CD4-positive, alpha-beta memory T cell (primary cell): ENCODE measurements around the gene CAPSL. TPM values are rescaled to one million over a fixed set of nuclear protein-coding genes. Genes with fewer than 3 reads are reported as not detected.
A peak's percentile ranks its signal among the peaks of the same experiment; 100 is the strongest.

Source experiments
- CTCF ChIA-PET: fragments of 350-600 bp; sonication (Branson Sonifier 250); formaldehyde crosslinking; loops from one replicate; lab custom pipeline; 2021; ENCODE audit warnings: inconsistent platforms; ENCODE audit not compliant: partially characterized antibody; lab: Charles Lee
- POLR2A ChIA-PET: fragments of 350-600 bp; sonication (Branson Sonifier 250); formaldehyde crosslinking; loops from one replicate; lab custom pipeline; 2021; ENCODE audit not compliant: partially characterized antibody; lab: Charles Lee
- DNase-seq, 5 donors: peaks; one replicate each; pipeline versions ENCODE4 v3.0.0 to v3.0.0-alpha.2; 2020 to 2022; ENCODE audit warnings: mixed read lengths in 1 of 5
- H3K27ac ChIP-seq: one replicate; pipeline ENCODE4 v1.7.0; 2013; ENCODE audit warnings: low read depth, low read length
- H3K27me3 ChIP-seq: 2 replicates; pipeline ENCODE4 v1.7.0; 2013; ENCODE audit warnings: mild to moderate bottlenecking, low read length, moderate library complexity; ENCODE audit not compliant: insufficient read depth
- H3K36me3 ChIP-seq: 2 replicates; pipeline ENCODE4 v1.7.0; 2013; ENCODE audit warnings: mild to moderate bottlenecking, low read length, moderate library complexity; ENCODE audit not compliant: insufficient read depth
- H3K4me1 ChIP-seq: 2 replicates; pipeline ENCODE4 v1.7.0; 2013; ENCODE audit warnings: mild to moderate bottlenecking, low read length, moderate library complexity; ENCODE audit not compliant: insufficient read depth
- H3K4me3 ChIP-seq, 2 donors: one replicate each; pipeline ENCODE4 v1.7.0; 2013; ENCODE audit warnings: low read length in 2 of 2, mild to moderate bottlenecking in 1 of 2
- H3K9me3 ChIP-seq, 2 donors: one replicate each; pipeline ENCODE4 v1.7.0; 2013; ENCODE audit warnings: low read length in 2 of 2, control low read depth in 1 of 2; ENCODE audit not compliant: control insufficient read depth in 1 of 2
- H3K27ac Mint-ChIP-seq, 7 donors: one replicate each; pipeline ENCODE4 v1.8.0; 2020 to 2021; ENCODE audit warnings: mixed read lengths in 7 of 7, mild to moderate bottlenecking in 6 of 7, inconsistent platforms in 3 of 7, moderate library complexity in 3 of 7
- H3K27me3 Mint-ChIP-seq, 2 donors: one replicate each; pipeline ENCODE4 v1.8.0; 2020 to 2021; ENCODE audit warnings: mixed read lengths in 2 of 2
- H3K36me3 Mint-ChIP-seq, 2 donors: one replicate each; pipeline ENCODE4 v1.8.0; 2020 to 2021; ENCODE audit warnings: mixed read lengths in 2 of 2, inconsistent platforms in 1 of 2, mild to moderate bottlenecking in 1 of 2
- H3K4me1 Mint-ChIP-seq, 4 donors: one replicate each; pipeline ENCODE4 v1.8.0; 2020 to 2021; ENCODE audit warnings: mixed read lengths in 4 of 4, mild to moderate bottlenecking in 1 of 4
- H3K4me3 Mint-ChIP-seq, 8 donors: one replicate each; pipeline ENCODE4 v1.8.0; 2020 to 2021; ENCODE audit warnings: mixed read lengths in 8 of 8, mild to moderate bottlenecking in 7 of 8, moderate library complexity in 6 of 8, inconsistent platforms in 3 of 8
- H3K9me3 Mint-ChIP-seq, 8 donors: one replicate each; pipeline ENCODE4 v1.8.0; 2020 to 2021; ENCODE audit warnings: mixed read lengths in 8 of 8, mild to moderate bottlenecking in 5 of 8, inconsistent platforms in 3 of 8, moderate library complexity in 1 of 8
- intact Hi-C: fragments of 100-400 bp; cut with micrococcal nuclease; formaldehyde crosslinking; loops from one replicate; pipeline ENCODE4 v1.15.1; 2023
- polyA plus RNA-seq, 2 donors: library from polyadenylated mRNA; unstranded; fragments of 300-500 nt; fragmentation: Illumina TruSeq; gene quantifications; one replicate each; pipeline ENCODE4 v1.2.3, GENCODE V29; 2021
- total RNA-seq, 2 experiments: library from RNA; stranded (reverse); gene quantifications; one replicate each; pipeline ENCODE4 v1.2.3, GENCODE V29; 2021

Gene CAPSL
- total and polyA plus RNA-seq, 4 experiments from 2014 or later: not detected

DNA sequence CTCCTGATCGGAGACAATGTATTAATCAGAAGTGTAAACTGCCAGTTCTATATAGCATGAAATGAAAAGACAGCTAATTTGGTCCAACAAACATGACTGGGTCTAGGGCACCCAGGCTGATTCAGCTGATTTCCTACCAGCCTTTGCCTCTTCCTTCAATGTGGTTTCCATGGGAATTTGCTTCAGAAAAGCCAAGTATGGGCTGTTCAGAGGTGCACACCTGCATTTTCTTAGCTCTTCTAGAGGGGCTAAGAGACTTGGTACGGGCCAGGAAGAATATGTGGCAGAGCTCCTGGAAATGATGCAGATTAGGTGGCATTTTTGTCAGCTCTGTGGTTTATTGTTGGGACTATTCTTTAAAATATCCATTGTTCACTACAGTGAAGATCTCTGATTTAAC, 59.3 kb downstream of the CAPSL start:
- CTCF ChIA-PET: interaction anchor here (0.9 to 5.1 kb wide), 5 partner anchors 16 to 101 kb away, joined by 3 to 39 read pairs (median 3); no protein-coding TSS in a partner anchor
- H3K27ac ChIP-seq: no peak overlapping the region
- Mint-ChIP-seq H3K4me3 (peak overlapping the region in 3 of 8 donors; percentile 3 to 44 (median 30)), H3K9me3 (peaks cover 0 to 68% (median 30%) of the 10 kb centered on the region in 8 donors), H3K27ac (peak overlapping the region in 6 of 7 donors; percentile 2 to 63 (median 42)), H3K27me3 (no peaks in the 10 kb centered on the region), H3K4me1 (peaks cover 63 to 88% (median 77%) of the 10 kb centered on the region in 4 donors), H3K36me3 (peaks cover 50 to 56% of the 10 kb centered on the region in 2 donors)
- peaks cover 36% of the 10 kb centered on the region for H3K36me3 ChIP-seq
- H3K9me3 ChIP-seq: no peaks in the 10 kb centered on the region
- peaks cover 72% of the 10 kb centered on the region for H3K4me1 ChIP-seq
- no peak overlapping the region for H3K4me3 ChIP-seq
- H3K27me3 ChIP-seq: no peaks in the 10 kb centered on the region
- peak in 1 of 5 donors; percentile 12 for DNase-seq
- intact Hi-C loops: no loop called here
- POLR2A ChIA-PET: interaction anchor here (0.7 to 7.6 kb wide), 22 partner anchors 6 to 228 kb away, joined by 3 to 437 read pairs (median 34); partner anchors contain the start of gene IL7R

GRCh38 chr5:35878079-35878478, 60.3 kb downstream of the CAPSL start:
- Histone ChIP-seq H3K36me3 (peaks cover 46% of the 10 kb centered on the region), H3K27ac (no peak overlapping the region), H3K4me3 (no peak overlapping the region), H3K9me3 (no peaks in the 10 kb centered on the region), H3K27me3 (no peaks in the 10 kb centered on the region), H3K4me1 (peaks cover 67% of the 10 kb centered on the region)
- no peak for DNase-seq
- peak overlapping the region in 6 of 7 donors; percentile 53 to 89 (median 75) for H3K27ac Mint-ChIP-seq
- intact Hi-C loops: no loop called here
- POLR2A ChIA-PET: interaction anchor here (1.0 to 7.6 kb wide), 14 partner anchors 5 to 227 kb away, joined by 4 to 437 read pairs (median 69); partner anchors contain the start of gene IL7R
- peaks cover 56 to 66% of the 10 kb centered on the region in 2 donors for H3K36me3 Mint-ChIP-seq
- no peaks in the 10 kb centered on the region for H3K27me3 Mint-ChIP-seq
- peak overlapping the region in 6 of 8 donors; percentile 10 to 50 (median 27) for H3K4me3 Mint-ChIP-seq
- H3K9me3 Mint-ChIP-seq: peaks cover 0 to 73% (median 32%) of the 10 kb centered on the region in 8 donors
- peaks cover 62 to 88% (median 76%) of the 10 kb centered on the region in 4 donors for H3K4me1 Mint-ChIP-seq
- CTCF ChIA-PET: interaction anchor here (0.9 to 5.1 kb wide), 2 partner anchors 99 to 227 kb away, joined by 3 to 39 read pairs; no protein-coding TSS in a partner anchor

DNA sequence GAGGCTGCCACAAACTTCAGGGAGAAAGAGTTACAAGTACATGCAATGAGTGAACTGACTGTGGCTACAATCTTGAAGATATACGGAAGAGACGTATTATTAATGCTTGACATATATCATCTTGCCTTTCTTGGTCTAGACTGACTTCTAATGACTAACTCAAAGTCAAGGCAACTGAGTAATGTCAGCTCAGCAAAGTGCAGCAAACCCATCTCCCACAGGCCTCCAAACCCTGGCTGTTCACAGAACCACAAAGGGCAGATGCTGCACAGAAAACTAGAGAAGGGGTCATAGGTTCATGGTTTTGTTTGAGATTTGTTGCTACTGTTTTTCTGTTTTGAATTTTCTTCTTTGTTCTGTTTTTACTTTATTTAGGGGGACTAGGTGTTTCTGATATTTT, 60.8 kb downstream of the CAPSL start:
- no peak for DNase-seq
- ChIA-PET POLR2A (interaction anchor here (1.0 to 6.7 kb wide), 4 partner anchors 18 to 98 kb away, joined by 4 to 170 read pairs (median 18); no protein-coding TSS in a partner anchor), CTCF (interaction anchor here (0.9 kb wide), 1 partner anchor 227 kb away, joined by 3 read pairs; no protein-coding TSS in a partner anchor)
- H3K27me3 Mint-ChIP-seq: no peaks in the 10 kb centered on the region
- Histone ChIP-seq H3K27ac (no peak overlapping the region), H3K9me3 (no peaks in the 10 kb centered on the region), H3K36me3 (peaks cover 48% of the 10 kb centered on the region), H3K27me3 (no peaks in the 10 kb centered on the region), H3K4me3 (no peak overlapping the region), H3K4me1 (peaks cover 63% of the 10 kb centered on the region)
- H3K4me1 Mint-ChIP-seq: peaks cover 61 to 87% (median 75%) of the 10 kb centered on the region in 4 donors
- peaks cover 60 to 70% of the 10 kb centered on the region in 2 donors for H3K36me3 Mint-ChIP-seq
- intact Hi-C loops: no loop called here
- peak overlapping the region in 6 of 8 donors; percentile 10 to 58 (median 34) for H3K4me3 Mint-ChIP-seq
- peaks cover 0 to 72% (median 32%) of the 10 kb centered on the region in 8 donors for H3K9me3 Mint-ChIP-seq
- H3K27ac Mint-ChIP-seq: peak overlapping the region; percentile 53 to 89 (median 73)

DNA sequence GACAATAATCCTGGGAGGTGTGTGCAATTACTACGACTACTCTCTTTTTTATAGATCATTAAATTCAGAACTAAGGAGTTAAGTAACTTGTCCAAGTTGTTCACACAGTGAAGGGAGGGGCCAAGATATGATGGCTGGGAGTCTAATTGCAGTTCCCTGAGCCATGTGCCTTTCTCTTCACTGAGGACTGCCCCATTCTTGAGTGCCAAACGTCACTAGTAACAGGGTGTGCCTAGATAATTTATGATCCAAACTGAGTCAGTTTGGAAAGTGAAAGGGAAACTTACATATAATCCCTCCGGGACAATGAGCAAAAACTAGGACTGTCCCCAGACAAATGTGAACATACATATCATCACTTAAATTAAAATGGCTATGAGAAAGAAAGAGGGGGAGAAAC, 61.5 kb downstream of the CAPSL start:
- peaks cover 57% of the 10 kb centered on the region for H3K4me1 ChIP-seq
- peak overlapping the region in 4 of 8 donors; percentile 3 to 58 (median 31) for H3K4me3 Mint-ChIP-seq
- no peaks in the 10 kb centered on the region for H3K27me3 ChIP-seq
- H3K36me3 ChIP-seq: peaks cover 53% of the 10 kb centered on the region
- H3K27me3 Mint-ChIP-seq: no peaks in the 10 kb centered on the region
- ChIA-PET POLR2A (interaction anchor here (1.2 to 19.0 kb wide), 11 partner anchors 5 to 226 kb away, joined by 3 to 689 read pairs (median 8); partner anchors contain the start of gene IL7R), CTCF (interaction anchor here (1.3 kb wide), 1 partner anchor 100 kb away, joined by 3 read pairs; no protein-coding TSS in a partner anchor)
- peak overlapping the region; percentile 16 for H3K27ac ChIP-seq
- peaks cover 0 to 72% (median 32%) of the 10 kb centered on the region in 8 donors for H3K9me3 Mint-ChIP-seq
- peaks cover 61 to 81% (median 71%) of the 10 kb centered on the region in 4 donors for H3K4me1 Mint-ChIP-seq
- no peak for DNase-seq
- H3K36me3 Mint-ChIP-seq: peaks cover 68 to 74% of the 10 kb centered on the region in 2 donors
- no peak overlapping the region for H3K4me3 ChIP-seq
- H3K27ac Mint-ChIP-seq: peak overlapping the region; percentile 53 to 89 (median 73)
- no peaks in the 10 kb centered on the region for H3K9me3 ChIP-seq
- intact Hi-C loops: no loop called here

DNA sequence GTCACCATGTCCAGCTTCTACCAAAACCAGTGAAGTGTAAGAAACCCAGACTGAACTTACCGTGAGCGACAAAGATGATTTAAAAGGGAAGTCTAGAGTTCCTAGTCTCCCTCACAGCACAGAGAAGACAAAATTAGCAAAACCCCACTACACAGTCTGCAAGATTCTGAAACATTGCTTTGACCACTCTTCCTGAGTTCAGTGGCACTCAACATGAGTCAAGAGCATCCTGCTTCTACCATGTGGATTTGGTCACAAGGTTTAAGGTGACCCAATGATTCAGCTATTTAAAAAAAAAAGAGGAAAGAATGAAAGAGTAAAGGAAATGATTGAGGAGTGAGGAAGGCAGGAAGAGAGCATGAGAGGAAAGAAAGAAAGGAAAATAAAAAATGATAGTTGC, 62.0 kb downstream of the CAPSL start:
- intact Hi-C loops: no loop called here
- H3K27ac Mint-ChIP-seq: peak overlapping the region in 5 of 7 donors; percentile 31 to 91 (median 60)
- H3K27me3 Mint-ChIP-seq: no peaks in the 10 kb centered on the region
- Histone ChIP-seq H3K4me1 (peaks cover 58% of the 10 kb centered on the region), H3K36me3 (peaks cover 57% of the 10 kb centered on the region), H3K9me3 (no peaks in the 10 kb centered on the region), H3K27me3 (no peaks in the 10 kb centered on the region), H3K27ac (peak overlapping the region; percentile 16), H3K4me3 (no peak overlapping the region)
- peaks cover 0 to 72% (median 32%) of the 10 kb centered on the region in 8 donors for H3K9me3 Mint-ChIP-seq
- POLR2A ChIA-PET: interaction anchor here (0.8 to 19.0 kb wide), 14 partner anchors 6 to 225 kb away, joined by 3 to 689 read pairs (median 8); partner anchors contain the start of gene IL7R
- peaks cover 72 to 79% of the 10 kb centered on the region in 2 donors for H3K36me3 Mint-ChIP-seq
- no peak for DNase-seq
- H3K4me1 Mint-ChIP-seq: peaks cover 63 to 81% (median 72%) of the 10 kb centered on the region in 4 donors
- CTCF ChIA-PET: interaction anchor here (1.3 to 1.5 kb wide), 2 partner anchors 22 to 99 kb away, joined by 3 to 4 read pairs; no protein-coding TSS in a partner anchor
- peak overlapping the region in 5 of 8 donors; percentile 3 to 70 (median 29) for H3K4me3 Mint-ChIP-seq

DNA sequence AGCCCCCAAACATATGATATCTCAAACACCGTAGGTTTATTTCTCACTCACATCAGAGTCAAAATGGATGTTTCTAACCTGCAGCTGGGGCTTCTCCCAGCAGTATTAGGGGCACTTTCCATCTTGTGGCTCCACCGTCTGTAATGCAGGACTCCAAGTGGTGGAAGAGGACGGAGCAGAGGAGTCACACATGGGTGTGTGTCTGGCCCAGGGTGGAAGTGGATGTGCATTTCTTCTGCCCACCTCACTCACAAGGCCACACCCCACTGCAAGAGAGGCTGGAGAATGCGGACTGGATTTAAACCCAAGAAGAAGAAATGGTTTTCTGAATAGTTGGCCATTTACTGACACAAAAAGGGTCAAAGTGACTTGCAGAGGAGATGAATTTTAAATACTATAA, 67.8 kb downstream of the CAPSL start:
- peaks cover 65 to 86% (median 77%) of the 10 kb centered on the region in 4 donors for H3K4me1 Mint-ChIP-seq
- H3K9me3 Mint-ChIP-seq: peaks cover 0 to 37% (median 9%) of the 10 kb centered on the region in 8 donors
- no peak for DNase-seq
- H3K27ac Mint-ChIP-seq: peak overlapping the region in 6 of 7 donors; percentile 29 to 94 (median 60)
- H3K4me3 Mint-ChIP-seq: peak overlapping the region in 5 of 8 donors; percentile 35 to 96 (median 36)
- peaks cover 91 to 96% of the 10 kb centered on the region in 2 donors for H3K36me3 Mint-ChIP-seq
- intact Hi-C loops: no loop called here
- no peaks in the 10 kb centered on the region for H3K9me3 ChIP-seq
- H3K4me1 ChIP-seq: peaks cover 84% of the 10 kb centered on the region
- no peaks in the 10 kb centered on the region for H3K27me3 ChIP-seq
- CTCF ChIA-PET: interaction anchor here (1.0 to 2.1 kb wide), 6 partner anchors 8 to 220 kb away, joined by 3 to 7 read pairs (median 5); no protein-coding TSS in a partner anchor
- peaks cover 87% of the 10 kb centered on the region for H3K36me3 ChIP-seq
- POLR2A ChIA-PET: interaction anchor here (0.7 to 19.0 kb wide), 18 partner anchors 11 to 219 kb away, joined by 3 to 689 read pairs (median 8); partner anchors contain the start of gene IL7R
- no peak overlapping the region for H3K4me3 ChIP-seq
- no peaks in the 10 kb centered on the region for H3K27me3 Mint-ChIP-seq
- H3K27ac ChIP-seq: no peak overlapping the region
